HCT116 (cell line): ENCODE results near the gene ANKRD13B. TPM values are rescaled to one million over a fixed set of nuclear protein-coding genes. Genes with fewer than 3 reads are reported as not detected.

Source experiments
- ATAC-seq: fragments of 200-7000 bp; cut with Tn5 transposase; 2 replicates; pipeline ENCODE4 v1.9.1; 2020; ENCODE audit warnings: mild to moderate bottlenecking, moderate library complexity
- BruUV-seq: library from RNA; stranded (reverse); fragments of 400-500 nt; replicated peaks from 2 replicates; lab custom pipeline; 2021; lab: Mats Ljungman, UMichigan
- CTCF ChIA-PET: fragments of 300-600 bp; sonication (Branson Sonifier 250); formaldehyde crosslinking; loops from one replicate; lab custom pipeline; 2021; ENCODE audit warnings: antibody characterized with exemption; lab: Charles Lee
- POLR2A ChIA-PET: fragments of 300-600, 350-600 bp; sonication (Branson Sonifier 250); formaldehyde crosslinking; loops from one replicate; lab custom pipeline; 2021; ENCODE audit warnings: antibody characterized with exemption; lab: Charles Lee
- RAD21 ChIA-PET, 2 experiments: fragments of 300-600 bp; sonication (Branson Sonifier 250); formaldehyde crosslinking; loops; one replicate each; lab custom pipeline; 2023; ENCODE audit warnings: low total read pairs in 2 of 2; ENCODE audit not compliant: uncharacterized antibody in 2 of 2, unreplicated experiment in 2 of 2, low non-redundant PET in 1 of 2; lab: Charles Lee
- DNase-seq: peaks from one replicate; pipeline ENCODE4 v3.0.0-alpha.2; 2010; ENCODE audit warnings: low read depth, low spot score
- H2AFZ ChIP-seq: fragments of 200-600 bp; shearing (Covaris generic), sonication (generic); 2 replicates; pipeline ENCODE4 v1.6.1; 2017; ENCODE audit warnings: low read depth, mixed run types, mixed read lengths, antibody characterized with exemption, low read length; ENCODE audit not compliant: poor library complexity, severe bottlenecking
- H3K27ac ChIP-seq: 2 replicates; pipeline ENCODE4 v1.5.1; 2012; ENCODE audit warnings: low read depth, low read length
- H3K27me3 ChIP-seq: fragments of 200-600 bp; sonication (generic); 2 replicates; pipeline ENCODE4 v1.6.1; 2016; ENCODE audit warnings: mixed run types, low read length, mixed read lengths; ENCODE audit not compliant: insufficient read depth
- H3K36me3 ChIP-seq, 2 experiments: fragments of 200-500 bp in 1 of 2; fragments of 200-600 bp in 1 of 2; sonication (Bioruptor generic) in 1 of 2; sonication (generic) in 1 of 2; 2 replicates each; pipeline versions ENCODE4 v1.5.1 to v1.6.1; 2014 to 2016; ENCODE audit warnings: low read length in 2 of 2, inconsistent platforms in 1 of 2, mixed read lengths in 1 of 2, mixed run types in 1 of 2; ENCODE audit not compliant: insufficient read depth in 2 of 2, control insufficient read depth in 1 of 2
- H3K4me1 ChIP-seq, 2 experiments: fragments of 200-600 bp in 1 of 2; sonication (generic) in 1 of 2; 2 replicates each; pipeline versions ENCODE4 v1.5.1 to v1.6.1; 2012 to 2017; ENCODE audit warnings: low read length in 2 of 2, inconsistent platforms in 1 of 2, mild to moderate bottlenecking in 1 of 2, mixed read lengths in 1 of 2, mixed run types in 1 of 2, moderate library complexity in 1 of 2; ENCODE audit not compliant: insufficient read depth in 2 of 2, control insufficient read depth in 1 of 2
- H3K4me2 ChIP-seq: fragments of 200-600 bp; sonication (generic); 2 replicates; pipeline ENCODE4 v1.6.1; 2017; ENCODE audit warnings: mixed run types, low read length, mixed read lengths
- H3K4me3 ChIP-seq, 2 experiments: fragments of 200-600 bp in 1 of 2; sonication (generic) in 1 of 2; replicated peaks in 1 of 2; 2 replicates each; pipeline ENCODE4 v1.5.1; 2011 to 2016; ENCODE audit warnings: low read length in 2 of 2, control low read depth in 1 of 2, low read depth in 1 of 2, mild to moderate bottlenecking in 1 of 2, mixed read lengths in 1 of 2, mixed run types in 1 of 2
- H3K79me2 ChIP-seq: fragments of 200-600 bp; sonication (generic); 2 replicates; pipeline ENCODE4 v1.6.1; 2017; ENCODE audit warnings: mild to moderate bottlenecking, mixed run types, low read length, moderate library complexity, mixed read lengths; ENCODE audit not compliant: insufficient read depth
- H3K9ac ChIP-seq: fragments of 200-600 bp; sonication (generic); 2 replicates; pipeline ENCODE4 v1.6.1; 2016; ENCODE audit warnings: low read length, mixed read lengths
- H3K9me2 ChIP-seq: fragments of 200-600 bp; sonication (generic), shearing (Covaris generic); 2 replicates; pipeline ENCODE4 v1.6.1; 2017; ENCODE audit warnings: mixed run types, mild to moderate bottlenecking, moderate library complexity; ENCODE audit not compliant: insufficient read depth
- H3K9me3 ChIP-seq, 2 experiments: fragments of 200-500 bp in 1 of 2; fragments of 200-600 bp in 1 of 2; sonication (Bioruptor generic) in 1 of 2; sonication (generic) in 1 of 2; 2 replicates each; pipeline ENCODE4 v1.6.1; 2014 to 2017; ENCODE audit warnings: low read length in 2 of 2, mixed read lengths in 2 of 2, inconsistent platforms in 1 of 2, low read depth in 1 of 2, mild to moderate bottlenecking in 1 of 2, mixed run types in 1 of 2, moderate library complexity in 1 of 2; ENCODE audit not compliant: control insufficient read depth in 1 of 2, insufficient read depth in 1 of 2
- H4K20me1 ChIP-seq: fragments of 200-600 bp; sonication (generic), shearing (Covaris generic); 2 replicates; pipeline ENCODE4 v1.6.1; 2017; ENCODE audit warnings: mixed run types, mild to moderate bottlenecking, moderate library complexity; ENCODE audit not compliant: insufficient read depth
- ATF3 ChIP-seq: IDR thresholded peaks from 2 replicates; pipeline ENCODE4 v1.6.1; 2012
- CBX3 ChIP-seq: IDR thresholded peaks from 2 replicates; pipeline ENCODE4 v1.6.1; 2012; ENCODE audit warnings: low read depth
- EGR1 ChIP-seq: IDR thresholded peaks from 2 replicates; pipeline ENCODE4 v1.6.1; 2012; ENCODE audit warnings: low read depth
- ELF1 ChIP-seq: IDR thresholded peaks from 2 replicates; pipeline ENCODE4 v1.6.1; 2012; ENCODE audit warnings: low read depth, borderline replicate concordance
- EZH2phosphoT487 ChIP-seq: fragments of 200-600 bp; IDR thresholded peaks from 2 replicates; pipeline ENCODE4 v1.6.1; 2018; ENCODE audit warnings: antibody characterized with exemption, borderline replicate concordance
- MAX ChIP-seq: IDR thresholded peaks from 2 replicates; pipeline ENCODE4 v1.6.1; 2012
- POLR2A ChIP-seq: IDR thresholded peaks from 2 replicates; pipeline ENCODE4 v1.7.0; 2011; ENCODE audit warnings: borderline replicate concordance; ENCODE audit not compliant: insufficient read depth, insufficient read length; ENCODE audit errors: extremely low read depth
- POLR2AphosphoS5 ChIP-seq: IDR thresholded peaks from 2 replicates; pipeline ENCODE4 v1.6.1; 2011; ENCODE audit warnings: mild to moderate bottlenecking, low read depth, low read length, moderate library complexity
- SIN3A ChIP-seq: IDR thresholded peaks from 2 replicates; pipeline ENCODE4 v1.6.1; 2012; ENCODE audit warnings: low read depth
- TCF7L2 ChIP-seq: IDR thresholded peaks from 2 replicates; pipeline ENCODE4 v1.7.0; 2011; ENCODE audit warnings: borderline replicate concordance, inconsistent platforms; ENCODE audit not compliant: insufficient read depth, insufficient read length; ENCODE audit errors: extremely low read depth
- YY1 ChIP-seq: IDR thresholded peaks from 2 replicates; pipeline ENCODE4 v1.6.1; 2011; ENCODE audit warnings: low read length, low read depth, moderate library complexity, mild to moderate bottlenecking; ENCODE audit not compliant: insufficient replicate concordance; ENCODE audit errors: extremely low read depth
- ZFX ChIP-seq: fragments of 450-650 bp; IDR thresholded peaks from 2 replicates; pipeline ENCODE4 v1.6.1; 2017
- ZNF274 ChIP-seq: fragments of 200-500 bp; sonication (Bioruptor generic); IDR thresholded peaks from 2 replicates; pipeline ENCODE4 v1.6.1; 2014; ENCODE audit warnings: mild to moderate bottlenecking, low read depth, low read length, inconsistent platforms
- intact Hi-C: fragments of 100-400 bp; cut with micrococcal nuclease; formaldehyde crosslinking; loops from 2 replicates; pipeline ENCODE4 v1.10.0; 2022
- total RNA-seq: library from RNA; stranded (reverse); gene quantifications from one replicate; pipeline ENCODE4 v1.2.1, GENCODE V29; 2021; ENCODE audit not compliant: unreplicated experiment

ANKRD13B gene
- total RNA-seq, 1 experiment from 2014 or later, result 27.4 TPM

GRCh38 chr17:29568331-29569244 is 24.3 kb upstream of the ANKRD13B start, which contains the start of gene TP53I13:
TSS of gene TP53I13 (plus strand) at chr17:29568701. CDS start at chr17:29568759, 58 bp downstream.
- peak within 1 kb of the TSS; percentile 79 to 82 for H3K4me3 ChIP-seq
- H3K4me1 ChIP-seq, result peaks cover 13 to 25% of the 10 kb centered on the region in 2 experiments
- H3K9me2 ChIP-seq, result no peaks in the 10 kb centered on the region
- ChIA-PET POLR2A (no interaction called here), RAD21 (interaction anchor here in 1 of 2 experiments (1.0 kb wide), 2 partner anchors 198 to 331 kb away, joined by 3 to 4 read pairs; no protein-coding TSS in a partner anchor), CTCF (interaction anchor here (0.9 to 3.8 kb wide), 6 partner anchors 12 to 524 kb away, joined by 3 to 30 read pairs (median 6); partner anchors contain the start of gene ANKRD13B)
- peak; percentile 34; the same call in 1 of the 2 replicates for TF ChIP-seq MAX
- TF ChIP-seq POLR2AphosphoS5, result peak; percentile 81
- TF ChIP-seq ATF3, result no peak
- TF ChIP-seq CBX3, result no peak
- TF ChIP-seq ELF1, result no peak
- TF ChIP-seq TCF7L2, result peak; percentile 51
- peak; percentile 79; the same call in 1 of the 2 replicates for TF ChIP-seq ZFX
- no peak for TF ChIP-seq YY1
- TF ChIP-seq SIN3A, result no peak
- peak; percentile 47 for TF ChIP-seq POLR2A
- TF ChIP-seq EGR1, result no peak
- TF ChIP-seq ZNF274, result no peak
- no peak for TF ChIP-seq EZH2phosphoT487
- H3K4me2 ChIP-seq, result peak within 1 kb of the TSS; percentile 99
- no TSS peak for BruUV-seq
- H3K9ac ChIP-seq, result peak within 1 kb of the TSS; percentile 75
- peaks cover 10% of the 10 kb centered on the region; the same call in 1 of the 2 replicates for H3K79me2 ChIP-seq
- no peaks in the 10 kb centered on the region for H3K27me3 ChIP-seq
- H3K36me3 ChIP-seq, result no peaks in the 10 kb centered on the region
- intact Hi-C loops, result no loop called here
- DNase-seq, result peak; percentile 22
- peak within 1 kb of the TSS; percentile 82 for H3K27ac ChIP-seq
- ATAC-seq, result peak; percentile 52
- H2AFZ ChIP-seq, result peak within 1 kb of the TSS; percentile 88
- no peaks in the 10 kb centered on the region for H3K9me3 ChIP-seq
- no peaks in the 10 kb centered on the region for H4K20me1 ChIP-seq
